AG04450 (cell line): Measurements from ENCODE around the gene NXNL2. TPM values are rescaled to one million over a fixed set of nuclear protein-coding genes. Genes with fewer than 3 reads are reported as not detected.

Experiments
- CTCF ChIA-PET: fragments of 300-600, 350-600 bp; formaldehyde crosslinking; extraction: SDS; loops from one replicate; lab custom pipeline; 2022; ENCODE audit warnings: antibody characterized with exemption, inconsistent platforms; lab: Charles Lee
- POLR2A ChIA-PET: fragments of 350-600 bp; formaldehyde crosslinking; extraction: SDS; loops from one replicate; lab custom pipeline; 2021; ENCODE audit warnings: antibody characterized with exemption, inconsistent platforms; lab: Yijun Ruan, JAX
- DNase-seq: peaks from one replicate; pipeline ENCODE4 v3.0.0-alpha.2; 2011; ENCODE audit warnings: low read depth, low spot score
- H3K27ac ChIP-seq: one replicate; pipeline ENCODE4 v1.5.1; 2012; ENCODE audit warnings: low read depth, low read length, control low read depth
- H3K27me3 ChIP-seq: one replicate; pipeline ENCODE4 v1.6.0; 2012; ENCODE audit warnings: low read length; ENCODE audit not compliant: control insufficient read depth, insufficient read depth
- H3K4me3 ChIP-seq: 2 replicates; pipeline ENCODE4 v1.5.1; 2011; ENCODE audit warnings: mild to moderate bottlenecking, low read depth, low read length, control low read depth
- H3K9me3 ChIP-seq: 2 replicates; pipeline ENCODE4 v1.5.1; 2012; ENCODE audit warnings: low read length; ENCODE audit not compliant: control insufficient read depth, insufficient read depth
- CTCF ChIP-seq: IDR thresholded peaks from 2 replicates; pipeline ENCODE4 v1.5.1; 2011; ENCODE audit warnings: low read depth, low read length, control low read depth, inconsistent platforms
- polyA plus RNA-seq: library from polyadenylated mRNA; depleted of rRNA; stranded (reverse); fragments of >200 nt; gene quantifications from 2 replicates; pipeline ENCODE4 v1.2.3, GENCODE V29; 2011

The NXNL2 gene
- polyA plus RNA-seq, 1 experiment = 0.92 TPM

- DNase-seq = no peak
- no peak overlapping the region for H3K27ac ChIP-seq
- peaks cover 5% of the 10 kb centered on the region; the same call in 1 of the 2 replicates for H3K9me3 ChIP-seq
- POLR2A ChIA-PET = no interaction called here
- no peak for TF ChIP-seq CTCF
- CTCF ChIA-PET = interaction anchor here (0.6 to 1.0 kb wide), 3 partner anchors 504 to 511 kb away, joined by 3 read pairs; no protein-coding TSS in a partner anchor
- H3K27me3 ChIP-seq = no peaks in the 10 kb centered on the region
- no peak overlapping the region for H3K4me3 ChIP-seq
These were observed 46.0 kb downstream of the NXNL2 start for GRCh38 chr9:88580961-88581360.

GRCh38 chr9:88583901-88584596, 49.1 kb downstream of the NXNL2 start:
- Histone ChIP-seq H3K27me3 (no peaks in the 10 kb centered on the region), H3K27ac (peak overlapping the region; percentile 73), H3K4me3 (peak overlapping the region; percentile 27), H3K9me3 (peaks cover 12% of the 10 kb centered on the region)
- DNase-seq = peak; percentile 70
- POLR2A ChIA-PET = interaction anchor here (0.6 to 1.2 kb wide), 5 partner anchors 8 to 387 kb away, joined by 3 to 7 read pairs (median 3); no protein-coding TSS in a partner anchor
- CTCF ChIA-PET = interaction anchor here (0.5 to 1.5 kb wide), 3 partner anchors 417 to 695 kb away, joined by 3 to 5 read pairs (median 4); no protein-coding TSS in a partner anchor
- peak; percentile 43 for TF ChIP-seq CTCF

GRCh38 chr9:88585426-88585825, 50.4 kb downstream of the NXNL2 start:
- Histone ChIP-seq H3K9me3 (peaks cover 17% of the 10 kb centered on the region), H3K27ac (no peak overlapping the region), H3K4me3 (no peak overlapping the region), H3K27me3 (no peaks in the 10 kb centered on the region)
- no peak for DNase-seq
- POLR2A ChIA-PET = no interaction called here
- no peak for TF ChIP-seq CTCF
- CTCF ChIA-PET = no interaction called here

GRCh38 chr9:88586452-88586851, 51.5 kb downstream of the NXNL2 start:
- ChIA-PET CTCF (no interaction called here), POLR2A (no interaction called here)
- Histone ChIP-seq H3K9me3 (peaks cover 20% of the 10 kb centered on the region), H3K4me3 (no peak overlapping the region), H3K27ac (no peak overlapping the region), H3K27me3 (no peaks in the 10 kb centered on the region)
- no peak for DNase-seq
- no peak for TF ChIP-seq CTCF

GRCh38 chr9:88587182-88587581, 52.2 kb downstream of the NXNL2 start:
- no peak overlapping the region for H3K27ac ChIP-seq
- DNase-seq = no peak
- ChIA-PET CTCF (no interaction called here), POLR2A (no interaction called here)
- H3K9me3 ChIP-seq = peaks cover 20% of the 10 kb centered on the region
- no peak for TF ChIP-seq CTCF
- no peaks in the 10 kb centered on the region for H3K27me3 ChIP-seq
- H3K4me3 ChIP-seq = no peak overlapping the region
